H9 (cell line): Measurements from ENCODE around the gene SLC4A2. TPM values are rescaled to one million over a fixed set of nuclear protein-coding genes. Genes with fewer than 3 reads are reported as not detected.

Experiments
- DNase-seq: peaks from one replicate; pipeline ENCODE4 v3.0.0-alpha.2; 2017
- H2AFZ ChIP-seq: one replicate; pipeline ENCODE4 v1.6.1; 2013; ENCODE audit warnings: mild to moderate bottlenecking, low read length, control low read depth, moderate library complexity
- H2AK5ac ChIP-seq: 2 replicates; pipeline ENCODE4 v1.6.1; 2013; ENCODE audit warnings: low read length, control low read depth, mixed read lengths; ENCODE audit not compliant: insufficient read length
- H2BK120ac ChIP-seq: one replicate; pipeline ENCODE4 v1.6.1; 2013; ENCODE audit warnings: low read depth, mild to moderate bottlenecking, low read length, control low read depth, inconsistent platforms; ENCODE audit not compliant: poor library complexity, severe bottlenecking
- H2BK12ac ChIP-seq: 2 replicates; pipeline ENCODE4 v1.6.1; 2013; ENCODE audit warnings: low read length, control low read depth, mixed read lengths, low read depth; ENCODE audit not compliant: insufficient read length
- H2BK15ac ChIP-seq: 2 replicates; pipeline ENCODE4 v1.6.1; 2013; ENCODE audit warnings: low read depth, low read length, control low read depth
- H2BK20ac ChIP-seq: one replicate; pipeline ENCODE4 v1.6.1; 2013; ENCODE audit warnings: low read depth, mild to moderate bottlenecking, low read length, control low read depth, inconsistent platforms; ENCODE audit not compliant: poor library complexity, severe bottlenecking
- H2BK5ac ChIP-seq: 2 replicates; pipeline ENCODE4 v1.6.1; 2013; ENCODE audit warnings: low read length, control low read depth, mixed read lengths; ENCODE audit not compliant: insufficient read length
- H3K14ac ChIP-seq: 2 replicates; pipeline ENCODE4 v1.6.1; 2013; ENCODE audit warnings: low read length, control low read depth; ENCODE audit not compliant: insufficient read depth
- H3K18ac ChIP-seq: 2 replicates; pipeline ENCODE4 v1.6.1; 2013; ENCODE audit warnings: low read depth, mild to moderate bottlenecking, mixed read lengths, low read length, control low read depth; ENCODE audit not compliant: insufficient read length
- H3K23ac ChIP-seq: 2 replicates; pipeline ENCODE4 v1.6.1; 2013; ENCODE audit warnings: low read length, control low read depth, mixed read lengths, low read depth; ENCODE audit not compliant: insufficient read length
- H3K23me2 ChIP-seq: 2 replicates; pipeline ENCODE4 v1.6.1; 2013; ENCODE audit warnings: low read depth, mild to moderate bottlenecking, mixed read lengths, low read length, control low read depth; ENCODE audit not compliant: insufficient read length, poor library complexity, severe bottlenecking
- H3K27ac ChIP-seq: 2 replicates; pipeline ENCODE4 v1.5.1; 2013; ENCODE audit warnings: low read length, control low read depth, mixed read lengths, low read depth; ENCODE audit not compliant: insufficient read length
- H3K27me3 ChIP-seq: 2 replicates; pipeline ENCODE4 v1.6.1; 2013; ENCODE audit warnings: low read length, control low read depth, inconsistent platforms; ENCODE audit not compliant: insufficient read depth
- H3K4ac ChIP-seq: 2 replicates; pipeline ENCODE4 v1.6.1; 2013; ENCODE audit warnings: low read depth, mild to moderate bottlenecking, control low read depth, inconsistent platforms, low read length, moderate library complexity
- H3K4me1 ChIP-seq: 2 replicates; pipeline ENCODE4 v1.6.1; 2013; ENCODE audit warnings: low read length, control low read depth, inconsistent platforms; ENCODE audit not compliant: insufficient read depth
- H3K4me2 ChIP-seq: 2 replicates; pipeline ENCODE4 v1.6.1; 2013; ENCODE audit warnings: low read length, control low read depth, mixed read lengths; ENCODE audit not compliant: insufficient read length, insufficient read depth
- H3K56ac ChIP-seq: 2 replicates; pipeline ENCODE4 v1.6.1; 2013; ENCODE audit warnings: low read depth, mild to moderate bottlenecking, mixed read lengths, low read length, control low read depth; ENCODE audit not compliant: insufficient read length
- H3K79me1 ChIP-seq: 2 replicates; pipeline ENCODE4 v1.6.1; 2013; ENCODE audit warnings: low read depth, mild to moderate bottlenecking, moderate library complexity, low read length, control low read depth, inconsistent platforms; ENCODE audit not compliant: insufficient read depth, poor library complexity, severe bottlenecking
- H3K79me2 ChIP-seq: 2 replicates; pipeline ENCODE4 v1.6.1; 2013; ENCODE audit warnings: low read length, control low read depth, inconsistent platforms; ENCODE audit not compliant: insufficient read depth
- H3K9ac ChIP-seq: 2 replicates; pipeline ENCODE4 v1.6.1; 2013; ENCODE audit warnings: low read length, control low read depth, mixed read lengths; ENCODE audit not compliant: insufficient read length; ENCODE audit errors: extremely low read depth
- H3K9me3 ChIP-seq: one replicate; pipeline ENCODE4 v1.6.1; 2013; ENCODE audit warnings: low read depth, low read length, inconsistent platforms; ENCODE audit not compliant: control insufficient read depth
- H3T11ph ChIP-seq: one replicate; pipeline ENCODE4 v1.6.1; 2013; ENCODE audit warnings: mild to moderate bottlenecking, low read length, control low read depth, inconsistent platforms
- H4K20me1 ChIP-seq: one replicate; pipeline ENCODE4 v1.6.1; 2013; ENCODE audit not compliant: control insufficient read depth, insufficient read length, insufficient read depth
- H4K5ac ChIP-seq: 2 replicates; pipeline ENCODE4 v1.6.1; 2013; ENCODE audit warnings: low read depth, mild to moderate bottlenecking, mixed read lengths, low read length, control low read depth; ENCODE audit not compliant: insufficient read length
- H4K8ac ChIP-seq: replicated peaks from 2 replicates; pipeline ENCODE4 v1.6.1; 2013; ENCODE audit warnings: low read length, control low read depth, mixed read lengths, low read depth; ENCODE audit not compliant: insufficient read length
- H4K91ac ChIP-seq: 2 replicates; pipeline ENCODE4 v1.6.1; 2013; ENCODE audit warnings: low read depth, mild to moderate bottlenecking, moderate library complexity, mixed read lengths, low read length, control low read depth; ENCODE audit not compliant: insufficient read length
- H3K27ac Mint-ChIP-seq, 3 experiments: 2 replicates in 2 of 3; 3 replicates in 1 of 3; pipeline ENCODE4 v1.8.0; 2020 to 2021; ENCODE audit warnings: mixed read lengths in 3 of 3, mild to moderate bottlenecking in 1 of 3, moderate library complexity in 1 of 3
- H3K27me3 Mint-ChIP-seq: 2 replicates; pipeline ENCODE4 v1.8.0; 2021; ENCODE audit warnings: low read depth, mild to moderate bottlenecking, moderate library complexity, mixed read lengths
- H3K36me3 Mint-ChIP-seq, 3 experiments: 2 replicates in 2 of 3; 3 replicates in 1 of 3; pipeline ENCODE4 v1.8.0; 2020 to 2021; ENCODE audit warnings: low read depth in 3 of 3, mixed read lengths in 3 of 3; ENCODE audit not compliant: insufficient read depth in 1 of 3
- H3K4me1 Mint-ChIP-seq, 2 experiments: 2 replicates each; pipeline ENCODE4 v1.8.0; 2020; ENCODE audit warnings: mixed read lengths in 2 of 2
- H3K4me3 Mint-ChIP-seq, 2 experiments: 2 replicates in 1 of 2; 3 replicates in 1 of 2; pipeline ENCODE4 v1.8.0; 2020 to 2021; ENCODE audit warnings: mild to moderate bottlenecking in 2 of 2, mixed read lengths in 2 of 2, moderate library complexity in 1 of 2
- H3K9me3 Mint-ChIP-seq, 2 experiments: 2 replicates in 1 of 2; 3 replicates in 1 of 2; pipeline ENCODE4 v1.8.0; 2020; ENCODE audit warnings: mild to moderate bottlenecking in 2 of 2, mixed read lengths in 2 of 2, moderate library complexity in 1 of 2
- CTCF ChIP-seq: fragments of 200-600 bp; sonication (generic); conservative IDR thresholded peaks from 3 replicates; pipeline ENCODE4 v1.8.0; 2021; ENCODE audit warnings: antibody characterized with exemption, mild to moderate bottlenecking
- WGBS: extraction: QIAGEN DNeasy Blood & Tissue Kit; methylation state at CpG from one replicate; pipeline ENCODE4 v1.1.7; 2013; ENCODE audit warnings: missing lambda C conversion rate, low lambda C conversion rate, mixed read lengths; ENCODE audit not compliant: insufficient read length; ENCODE audit errors: extremely low coverage; 5-methylcytosine and 5-hydroxymethylcytosine counted together
- total RNA-seq: library from RNA; stranded (reverse); gene quantifications from 2 replicates; pipeline ENCODE4 v1.2.1, GENCODE V29; 2021

SLC4A2 gene
- total RNA-seq, 1 experiment from 2014 or later = 136 TPM

GRCh38 chr7:151070574-151070960 lies 11.2 kb downstream of the SLC4A2 start:
- H3K9ac ChIP-seq = no peak overlapping the region
- H3T11ph ChIP-seq = no peak overlapping the region
- no peaks in the 10 kb centered on the region for H3K27me3 Mint-ChIP-seq
- H3K9me3 ChIP-seq = no peaks in the 10 kb centered on the region
- no peak overlapping the region for H2BK20ac ChIP-seq
- WGBS = no CpG with 5 or more reads among the region's 15 CpGs
- peaks cover 40 to 72% (median 67%) of the 10 kb centered on the region in 3 experiments; a peak in 6 of 7 replicates for H3K36me3 Mint-ChIP-seq
- H3K4me3 Mint-ChIP-seq = no peak overlapping the region
- no peak overlapping the region for H3K4me2 ChIP-seq
- H4K20me1 ChIP-seq = no peaks in the 10 kb centered on the region
- no peak overlapping the region for H4K5ac ChIP-seq
- H4K91ac ChIP-seq = no peak overlapping the region
- TF ChIP-seq CTCF = no peak
- no peak overlapping the region for H2AFZ ChIP-seq
- no peak for DNase-seq
- H3K79me2 ChIP-seq = no peaks in the 10 kb centered on the region
- no peak overlapping the region for H2AK5ac ChIP-seq
- peaks cover 12 to 13% of the 10 kb centered on the region in 2 experiments for H3K4me1 Mint-ChIP-seq
- H3K23ac ChIP-seq = no peak overlapping the region
- H2BK120ac ChIP-seq = no peak overlapping the region
- no peak overlapping the region for H3K27ac ChIP-seq
- no peak overlapping the region for H2BK5ac ChIP-seq
- H3K27me3 ChIP-seq = no peaks in the 10 kb centered on the region
- no peak overlapping the region for H3K14ac ChIP-seq
- H3K4me1 ChIP-seq = no peaks in the 10 kb centered on the region; the same call in 1 of the 2 replicates
- H4K8ac ChIP-seq = no peak overlapping the region
- H3K23me2 ChIP-seq = no peaks in the 10 kb centered on the region
- no peak overlapping the region for H3K27ac Mint-ChIP-seq
- no peak overlapping the region for H3K4ac ChIP-seq
- no peaks in the 10 kb centered on the region for H3K79me1 ChIP-seq
- H2BK15ac ChIP-seq = no peak overlapping the region
- no peak overlapping the region for H3K18ac ChIP-seq
- no peak overlapping the region for H2BK12ac ChIP-seq
- H3K56ac ChIP-seq = no peak overlapping the region
- no peaks in the 10 kb centered on the region; a peak in 1 of 5 replicates for H3K9me3 Mint-ChIP-seq
